GM21447 (cell line): ENCODE results near the gene OSBPL7.
"Not testable (repeated sequence)": the region's sequence is repeated elsewhere in the genome, so short reads cannot be mapped to it uniquely, and the experiment has no call there.

Experiments
- ATAC-seq: cut with Tn5 transposase; IDR thresholded peaks from one replicate; pipeline ENCODE4 v1.9.1; 2021; ENCODE audit not compliant: unreplicated experiment

The OSBPL7 gene

DNA sequence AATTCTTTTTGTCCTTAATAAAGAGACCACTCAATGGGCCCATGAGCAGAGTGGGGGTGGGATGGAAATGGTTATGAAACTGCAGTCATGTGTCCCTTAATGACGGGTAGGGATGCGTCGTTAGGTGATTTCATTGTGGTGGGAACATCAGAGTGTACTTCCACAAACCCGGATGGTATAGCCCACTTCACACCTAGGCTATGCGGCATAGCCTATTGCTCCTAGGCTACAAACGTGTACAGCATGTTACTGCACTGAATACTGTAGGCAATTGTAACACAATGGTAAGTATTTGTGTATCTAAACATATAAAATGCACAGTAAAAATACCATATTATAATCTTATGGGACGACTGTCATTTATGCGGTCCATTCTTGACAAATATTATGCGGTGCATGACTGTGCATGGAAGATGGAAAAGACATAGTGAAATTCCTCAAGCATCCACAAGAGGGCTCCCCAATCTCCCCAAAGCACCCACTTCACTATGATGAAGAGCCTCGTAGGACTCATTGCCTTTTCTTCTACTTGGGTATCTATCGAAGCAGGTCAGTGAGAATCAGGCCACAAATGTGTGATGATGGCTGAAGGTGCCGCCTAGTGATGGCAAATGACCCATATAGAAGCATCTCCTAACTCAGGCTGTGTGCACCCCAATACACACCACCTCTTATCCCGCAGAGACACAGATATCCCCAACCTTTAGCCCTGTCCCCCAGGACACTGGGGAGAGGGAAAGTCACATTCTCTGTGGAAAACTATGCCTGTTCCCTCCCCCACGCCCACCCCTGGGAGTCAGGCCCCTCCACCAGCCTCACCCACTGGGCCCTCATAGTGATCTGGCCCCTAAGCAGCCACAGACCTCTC, 45.0 kb downstream of the OSBPL7 start:
- no peak for ATAC-seq

DNA sequence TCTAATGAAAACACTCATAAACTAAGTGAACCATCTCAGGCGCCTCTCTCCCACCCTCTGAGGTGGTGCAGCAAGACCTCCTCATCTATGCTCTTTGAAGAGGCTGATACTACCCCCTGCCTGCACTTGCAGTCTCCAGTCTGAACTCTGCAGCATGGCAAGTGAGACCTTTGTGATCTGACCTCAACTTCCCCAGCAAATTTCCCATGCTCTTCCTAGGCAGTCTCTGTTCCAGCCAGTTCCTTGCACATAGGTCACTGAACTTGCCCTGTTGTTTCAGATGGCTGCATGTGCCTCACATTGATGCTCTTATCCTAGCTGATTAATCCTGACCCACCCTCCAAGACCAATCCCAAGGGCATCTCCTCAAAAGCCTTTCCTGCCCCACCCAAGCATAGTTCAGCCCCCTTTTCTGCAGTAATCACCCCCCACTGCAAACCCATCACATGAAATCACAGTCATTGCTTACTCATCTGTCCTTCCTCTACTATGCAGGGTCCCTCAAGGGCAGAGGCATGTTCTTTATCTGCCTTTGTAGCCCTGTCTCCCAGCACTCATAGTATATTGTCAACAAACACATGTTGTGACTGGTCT, 46.5 kb downstream of the OSBPL7 start:
- ATAC-seq = no peak

DNA sequence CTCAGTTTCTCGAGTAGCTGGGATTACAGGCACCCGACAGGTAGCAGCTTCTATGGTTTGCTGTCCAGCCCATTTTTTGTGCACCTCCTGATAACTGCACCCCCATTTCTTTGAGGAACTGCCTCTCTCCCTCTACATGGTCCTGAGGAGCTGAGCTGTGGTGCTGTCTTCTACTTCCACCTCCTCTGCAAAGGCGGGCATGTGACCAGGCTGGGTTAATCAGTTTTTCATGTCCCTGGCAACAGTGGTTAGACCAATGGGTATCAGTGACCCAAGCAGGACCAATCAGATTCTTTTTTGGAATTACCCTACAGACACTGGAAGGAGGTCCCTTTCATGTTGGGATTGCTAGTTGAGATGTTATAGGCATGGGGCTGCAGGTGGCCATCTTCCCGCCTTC, 47.3 kb downstream of the OSBPL7 start:
- ATAC-seq = no peak

DNA sequence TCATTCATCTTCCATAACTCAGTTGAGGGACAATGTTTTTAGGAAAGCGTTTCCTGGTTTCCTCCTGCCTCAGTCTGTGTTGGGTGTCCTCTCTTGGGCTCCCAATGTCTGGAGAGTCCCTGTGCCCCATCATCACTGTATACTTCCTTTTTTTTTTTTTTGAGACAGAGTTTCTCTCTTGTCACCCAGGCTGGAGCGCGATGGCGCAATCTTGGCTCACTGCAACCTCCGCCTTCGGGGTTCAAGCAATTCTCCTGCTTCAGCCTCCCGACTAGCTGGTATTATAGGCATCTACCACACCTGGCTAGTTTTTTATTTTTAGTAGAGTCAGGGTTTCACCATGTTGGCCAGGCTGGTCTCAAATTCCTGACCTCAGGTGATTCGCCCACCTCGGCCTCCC, 47.9 kb downstream of the OSBPL7 start:
- ATAC-seq = not testable (repeated sequence)

DNA sequence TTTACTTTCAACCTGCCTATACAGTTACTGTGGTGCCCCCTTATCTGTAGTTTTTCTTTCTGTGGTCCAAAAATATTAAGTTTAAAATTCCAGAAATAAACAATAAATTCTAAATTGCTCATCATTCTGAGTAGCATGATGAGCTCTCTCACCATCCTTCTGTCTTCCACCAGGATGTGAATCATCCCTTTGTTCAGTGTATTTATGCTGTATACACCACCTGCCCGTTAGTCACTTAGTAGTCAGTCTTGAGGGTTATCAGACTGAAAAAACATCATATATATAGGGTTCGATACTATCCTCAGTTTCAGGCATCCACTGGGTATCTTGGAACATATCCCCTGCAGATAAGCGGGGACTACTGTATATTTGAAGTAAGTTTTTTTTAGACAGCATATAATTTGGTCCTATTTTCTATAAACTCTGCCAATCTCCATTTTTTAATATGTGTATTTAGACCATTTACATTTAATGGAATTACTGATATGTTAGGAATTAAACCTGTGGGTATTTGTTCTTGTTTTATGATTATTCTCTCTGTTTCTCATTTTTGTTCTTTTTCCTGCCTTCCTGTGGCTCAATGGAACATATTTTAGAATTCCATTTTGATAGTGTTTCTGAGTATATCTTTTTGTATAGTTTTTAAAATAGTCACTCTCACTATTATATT, 57.5 kb downstream of the OSBPL7 start:
- no peak for ATAC-seq

DNA sequence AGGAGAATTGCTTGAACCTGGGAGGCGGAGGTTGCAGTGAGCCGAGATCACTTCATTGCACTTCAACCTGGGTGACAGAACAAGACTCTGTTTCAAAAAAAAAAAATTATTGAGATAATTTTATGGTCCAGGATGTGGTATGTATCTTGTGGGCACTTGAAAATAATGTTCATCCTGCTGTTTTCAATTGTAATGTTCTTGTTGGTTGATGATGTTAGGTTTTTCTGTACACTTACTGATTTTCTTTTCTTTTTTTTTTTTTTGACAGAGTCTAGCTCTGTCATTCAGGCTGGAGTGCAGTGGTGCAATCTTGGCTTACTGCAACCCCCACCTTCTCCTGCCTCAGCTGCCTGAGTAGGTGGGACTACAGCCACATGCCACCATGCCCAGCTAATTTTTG, 58.9 kb downstream of the OSBPL7 start:
- no peak for ATAC-seq

DNA sequence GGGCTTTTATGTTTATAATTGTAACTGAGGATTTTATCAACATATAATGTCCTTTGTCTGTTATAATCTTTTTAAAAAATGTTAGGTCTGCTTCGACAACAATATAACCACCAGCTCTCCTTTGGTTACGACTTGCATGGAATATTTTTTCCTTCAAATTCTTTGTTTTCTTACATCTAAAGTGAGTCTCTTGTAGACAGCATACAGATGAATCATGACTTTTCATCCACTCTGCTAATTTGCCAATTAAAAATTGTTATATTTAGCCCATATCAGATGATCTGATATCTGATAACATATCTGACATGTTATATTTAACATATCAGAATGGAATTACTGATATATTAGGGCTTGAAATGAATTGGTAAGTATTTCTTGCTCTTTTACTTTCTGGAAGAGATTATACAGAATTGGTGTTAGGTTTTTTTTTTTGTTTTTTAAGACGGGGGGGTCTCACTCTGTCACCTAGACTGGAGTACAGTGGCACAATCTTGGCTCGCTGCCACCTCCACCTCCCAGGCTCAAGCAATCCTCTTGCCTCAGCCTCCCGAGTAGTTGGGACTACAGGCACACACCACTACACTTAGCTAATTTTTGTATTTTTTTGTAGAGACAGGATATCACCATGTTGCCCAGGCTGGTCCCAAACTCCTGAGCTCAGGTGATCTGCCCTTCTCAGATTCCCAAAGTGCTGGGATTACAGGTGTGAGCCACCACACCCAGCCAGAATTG, 61.0 kb downstream of the OSBPL7 start:
- ATAC-seq = no peak

DNA sequence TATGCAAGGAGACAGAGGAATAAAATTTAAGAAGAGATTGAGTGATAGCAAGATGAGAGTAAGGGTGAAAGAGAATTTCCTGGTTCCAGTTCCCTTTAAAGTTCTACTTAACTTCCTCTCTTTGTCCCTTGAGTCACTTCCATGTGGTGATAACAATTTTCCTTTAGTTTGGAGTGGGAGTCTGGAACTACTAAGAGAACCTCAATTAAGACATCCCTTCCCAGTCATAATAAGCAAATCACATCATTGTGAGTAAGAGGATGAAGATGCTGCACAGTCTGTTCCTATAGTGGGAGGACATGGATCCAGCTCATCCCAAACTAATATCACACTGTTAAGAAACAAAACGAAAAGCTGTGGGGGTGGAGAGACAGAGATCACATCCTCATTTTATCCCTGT, 64.2 kb downstream of the OSBPL7 start:
- ATAC-seq = no peak
